ENCODE measurements around the gene ARHGEF28. TPM values are rescaled to one million over a fixed set of nuclear protein-coding genes. Genes with fewer than 3 reads are reported as not detected.

Gene ARHGEF28
- total RNA-seq, 1 donor from 2014 or later = 0.11 TPM

GRCh38 chr5:73587923-73588322 lies 38.1 kb upstream of the ARHGEF28 start:
- Mint-ChIP-seq H3K27ac (no peak overlapping the region), H3K4me1 (no peaks in the 10 kb centered on the region), H3K27me3 (ENCODE audit: insufficient read depth, low read depth) (no peaks in the 10 kb centered on the region), H3K4me3 (no peak overlapping the region), H3K9me3 (no peaks in the 10 kb centered on the region), H3K36me3 (no peaks in the 10 kb centered on the region)
- H3K4me1 ChIP-seq = no peaks in the 10 kb centered on the region
- no peaks in the 10 kb centered on the region for H3K79me2 ChIP-seq (ENCODE audit: low read depth)
- H3K9ac ChIP-seq = no peak overlapping the region
- no peak overlapping the region for H3K27ac ChIP-seq
- H3F3A ChIP-seq (ENCODE audit: low read depth) = no peaks in the 10 kb centered on the region
- H3K4me2 ChIP-seq = no peak overlapping the region
- TF ChIP-seq EZH2phosphoT487 (IDR thresholded peaks at IDR 0.05) (no peak), EZH2 (IDR thresholded peaks at IDR 0.05) (no peak), CTCF (IDR thresholded peaks at IDR 0.05) (no peak)
- no peak overlapping the region for H3K4me3 ChIP-seq
- no peaks in the 10 kb centered on the region for H4K20me1 ChIP-seq (ENCODE audit: low read depth)
- no peaks in the 10 kb centered on the region for H3K9me3 ChIP-seq (ENCODE audit: low read depth)
- H2AFZ ChIP-seq (replicated peaks) = no peak overlapping the region
- H3K36me3 ChIP-seq = no peaks in the 10 kb centered on the region
- H3K27me3 ChIP-seq = no peaks in the 10 kb centered on the region
- no peak for DNase-seq (ENCODE audit: low spot score)

GRCh38 chr5:73591102-73591695 lies 34.8 kb upstream of the ARHGEF28 start:
- Histone ChIP-seq H3K27me3 (no peaks in the 10 kb centered on the region), H3K4me2 (no peak overlapping the region), H3K36me3 (no peaks in the 10 kb centered on the region), H3K79me2 (ENCODE audit: low read depth) (no peaks in the 10 kb centered on the region), H3K9me3 (ENCODE audit: low read depth) (no peaks in the 10 kb centered on the region), H3K27ac (no peak overlapping the region), H4K20me1 (ENCODE audit: low read depth) (no peaks in the 10 kb centered on the region), H3K4me1 (no peaks in the 10 kb centered on the region), H3K9ac (no peak overlapping the region), H2AFZ (replicated peaks) (no peak overlapping the region), H3K4me3 (no peak overlapping the region), H3F3A (ENCODE audit: low read depth) (no peaks in the 10 kb centered on the region)
- TF ChIP-seq CTCF (IDR thresholded peaks at IDR 0.05) = peak; percentile 88
- TF ChIP-seq EZH2phosphoT487 (IDR thresholded peaks at IDR 0.05) = no peak
- Mint-ChIP-seq H3K9me3 (no peaks in the 10 kb centered on the region), H3K27me3 (ENCODE audit: insufficient read depth, low read depth) (no peaks in the 10 kb centered on the region), H3K36me3 (no peaks in the 10 kb centered on the region), H3K4me3 (no peak overlapping the region), H3K4me1 (no peaks in the 10 kb centered on the region), H3K27ac (no peak overlapping the region)
- DNase-seq (ENCODE audit: low spot score) = peak; percentile 73

- TF ChIP-seq EZH2phosphoT487 (IDR thresholded peaks at IDR 0.05) (no peak), CTCF (IDR thresholded peaks at IDR 0.05) (no peak), EZH2 (IDR thresholded peaks at IDR 0.05) (no peak)
- Histone ChIP-seq H3K4me2 (no peak overlapping the region), H3K4me1 (no peaks in the 10 kb centered on the region), H3K27ac (no peak overlapping the region), H3K9me3 (ENCODE audit: low read depth) (no peaks in the 10 kb centered on the region), H2AFZ (replicated peaks) (no peak overlapping the region), H3K27me3 (no peaks in the 10 kb centered on the region), H4K20me1 (ENCODE audit: low read depth) (no peaks in the 10 kb centered on the region), H3K36me3 (no peaks in the 10 kb centered on the region), H3K9ac (no peak overlapping the region), H3K4me3 (no peak overlapping the region), H3F3A (ENCODE audit: low read depth) (no peaks in the 10 kb centered on the region), H3K79me2 (ENCODE audit: low read depth) (no peaks in the 10 kb centered on the region)
- Mint-ChIP-seq H3K27ac (no peak overlapping the region), H3K4me1 (no peaks in the 10 kb centered on the region), H3K9me3 (no peaks in the 10 kb centered on the region), H3K27me3 (ENCODE audit: insufficient read depth, low read depth) (no peaks in the 10 kb centered on the region), H3K36me3 (no peaks in the 10 kb centered on the region), H3K4me3 (no peak overlapping the region)
- DNase-seq (ENCODE audit: low spot score) = no peak
Observed at GRCh38 chr5:73591698-73592501, 34.1 kb upstream of the ARHGEF28 start.
